ENCODE measurements around the gene SH3BGR. TPM values are rescaled to one million over a fixed set of nuclear protein-coding genes. Genes with fewer than 3 reads are reported as not detected.
A peak's percentile ranks its signal among the peaks of the same experiment; 100 is the strongest.
"Not testable (repeated sequence)": the region's sequence is repeated elsewhere in the genome, so short reads cannot be mapped to it uniquely, and the experiment has no call there.

SH3BGR gene
- total RNA-seq, result 2.2 and 2.7 TPM in 2 replicates
- long read RNA-seq, partial matches to known transcripts, result 0 of 1 reads
- long read RNA-seq, other reads (novel, unspliced or antisense), result 1 of 1 reads

- H3K27me3 Mint-ChIP-seq, result peaks cover 3% of the 10 kb centered on the region
- TF ChIP-seq CTCF (IDR thresholded peaks at IDR 0.05; ENCODE audit: unreplicated experiment), result no peak
- DNase-seq (ENCODE audit: low spot score, unreplicated experiment), result no peak
- no peak within 1 kb of the TSS for H3K27ac Mint-ChIP-seq
- no peak within 1 kb of the TSS for H3K4me3 Mint-ChIP-seq (ENCODE audit: low read depth)
- no peaks in the 10 kb centered on the region for H3K9me3 Mint-ChIP-seq (ENCODE audit: low read depth)
- H3K36me3 Mint-ChIP-seq (ENCODE audit: insufficient read depth), result no peaks in the 10 kb centered on the region
- H3K4me1 Mint-ChIP-seq (ENCODE audit: low read depth), result peaks cover 6% of the 10 kb centered on the region
Observed at GRCh38 chr21:39451332-39452206, at the start of gene SH3BGR. Gene SH3BGR (plus strand): TSS chr21:39451970. CDS start chr21:39452097, 127 bp downstream.

GRCh38 chr21:39406065-39406464 is 45.7 kb upstream of the SH3BGR start:
- Mint-ChIP-seq H3K4me3 (ENCODE audit: low read depth) (no peak overlapping the region), H3K27ac (no peak overlapping the region), H3K36me3 (ENCODE audit: insufficient read depth) (peaks cover 14% of the 10 kb centered on the region), H3K4me1 (ENCODE audit: low read depth) (no peaks in the 10 kb centered on the region), H3K9me3 (ENCODE audit: low read depth) (peaks cover 6% of the 10 kb centered on the region), H3K27me3 (no peaks in the 10 kb centered on the region)
- TF ChIP-seq CTCF (IDR thresholded peaks at IDR 0.05; ENCODE audit: unreplicated experiment), result no peak
- no peak for DNase-seq (ENCODE audit: low spot score, unreplicated experiment)

- not testable (repeated sequence) for H3K4me3 Mint-ChIP-seq (ENCODE audit: low read depth); H3K9me3 Mint-ChIP-seq (ENCODE audit: low read depth); H3K27me3 Mint-ChIP-seq; DNase-seq (ENCODE audit: low spot score, unreplicated experiment); H3K27ac Mint-ChIP-seq; H3K36me3 Mint-ChIP-seq (ENCODE audit: insufficient read depth)
- H3K4me1 Mint-ChIP-seq (ENCODE audit: low read depth), result peaks cover 14% of the 10 kb centered on the region
Observed at GRCh38 chr21:39419204-39419603, 32.6 kb upstream of the SH3BGR start.

- Mint-ChIP-seq H3K4me1 (ENCODE audit: low read depth) (peaks cover 9% of the 10 kb centered on the region), H3K27ac (peak overlapping the region; percentile 81), H3K4me3 (ENCODE audit: low read depth) (no peak overlapping the region), H3K36me3 (ENCODE audit: insufficient read depth) (peaks cover 3% of the 10 kb centered on the region), H3K27me3 (no peaks in the 10 kb centered on the region), H3K9me3 (ENCODE audit: low read depth) (no peaks in the 10 kb centered on the region)
- no peak for DNase-seq (ENCODE audit: low spot score, unreplicated experiment)
- no peak for TF ChIP-seq CTCF (IDR thresholded peaks at IDR 0.05; ENCODE audit: unreplicated experiment)
Observed at GRCh38 chr21:39422527-39423241, 29.1 kb upstream of the SH3BGR start.

GRCh38 chr21:39429445-39429844 is 22.3 kb upstream of the SH3BGR start:
- no peaks in the 10 kb centered on the region for H3K36me3 Mint-ChIP-seq (ENCODE audit: insufficient read depth)
- H3K9me3 Mint-ChIP-seq (ENCODE audit: low read depth), result no peaks in the 10 kb centered on the region
- no peak overlapping the region for H3K4me3 Mint-ChIP-seq (ENCODE audit: low read depth)
- no peaks in the 10 kb centered on the region for H3K27me3 Mint-ChIP-seq
- H3K27ac Mint-ChIP-seq, result no peak overlapping the region
- DNase-seq (ENCODE audit: low spot score, unreplicated experiment), result no peak
- peaks cover 6% of the 10 kb centered on the region for H3K4me1 Mint-ChIP-seq (ENCODE audit: low read depth)
- no peak for TF ChIP-seq CTCF (IDR thresholded peaks at IDR 0.05; ENCODE audit: unreplicated experiment)

Data from progenitor cell of endocrine pancreas (in vitro differentiated cells).